NB4 (cell line): ENCODE data around the gene MISP.

Experiments
- CTCF ChIP-seq: IDR thresholded peaks from one replicate; pipeline ENCODE4 v1.5.1; 2012; ENCODE audit warnings: low read depth, low read length
- POLR2A ChIP-seq: IDR thresholded peaks from 2 replicates; pipeline ENCODE4 v1.6.1; 2011; ENCODE audit warnings: mild to moderate bottlenecking; ENCODE audit not compliant: insufficient read length; ENCODE audit errors: extremely low read depth

DNA sequence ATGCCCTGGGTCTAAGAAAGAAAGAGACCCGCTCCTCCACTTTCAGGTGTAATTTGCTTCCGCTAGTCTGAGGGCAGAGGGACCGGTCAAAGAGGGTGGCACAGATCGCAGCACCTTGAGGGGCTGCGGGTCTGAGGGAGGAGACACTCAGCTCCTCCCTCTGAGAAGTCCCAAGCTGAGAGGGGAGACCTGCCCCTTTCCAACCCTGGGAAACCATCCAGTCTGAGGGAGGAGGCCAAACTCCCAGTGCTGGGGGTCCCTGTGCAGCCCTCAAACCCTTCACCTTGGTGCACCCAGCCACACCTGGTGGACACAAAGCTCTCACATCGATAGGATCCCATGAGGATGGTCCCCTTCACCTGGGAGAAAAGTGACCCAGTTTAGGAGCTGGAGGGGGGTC is 13.0 kb downstream of the MISP start:
- TF ChIP-seq CTCF = no peak
- TF ChIP-seq POLR2A = no peak
